HEK293T (cell line): ENCODE measurements around the gene NLGN3.

ENCODE experiments used
- ARNT ChIP-seq: fragments of 450-650 bp; IDR thresholded peaks from 2 replicates; pipeline ENCODE4 v1.6.1; 2017; ENCODE audit warnings: mild to moderate bottlenecking
- BHLHE40 ChIP-seq: fragments of 450-650 bp; IDR thresholded peaks from 2 replicates; pipeline ENCODE4 v1.6.1; 2016; ENCODE audit warnings: mild to moderate bottlenecking, moderate library complexity, borderline replicate concordance
- CTBP1 ChIP-seq: fragments of 450-650 bp; IDR thresholded peaks from 2 replicates; pipeline ENCODE4 v1.6.1; 2016; ENCODE audit warnings: borderline replicate concordance
- ELF4 ChIP-seq: fragments of 450-650 bp; IDR thresholded peaks from 2 replicates; pipeline ENCODE4 v1.6.1; 2017; ENCODE audit warnings: antibody characterized with exemption
- FOXA1 ChIP-seq: fragments of 450-650 bp; IDR thresholded peaks from 2 replicates; pipeline ENCODE4 v1.6.1; 2016; ENCODE audit warnings: mild to moderate bottlenecking
- FOXK2 ChIP-seq: fragments of 450-650 bp; IDR thresholded peaks from 2 replicates; pipeline ENCODE4 v1.6.1; 2016; ENCODE audit warnings: mild to moderate bottlenecking
- FOXM1 ChIP-seq: fragments of 450-650 bp; IDR thresholded peaks from 2 replicates; pipeline ENCODE4 v1.6.1; 2017; ENCODE audit warnings: mild to moderate bottlenecking, borderline replicate concordance
- HDGF ChIP-seq: fragments of 450-650 bp; IDR thresholded peaks from 2 replicates; pipeline ENCODE4 v1.6.1; 2017; ENCODE audit warnings: antibody characterized with exemption, borderline replicate concordance
- L3MBTL2 ChIP-seq: fragments of 450-650 bp; conservative IDR thresholded peaks from 2 replicates; pipeline ENCODE4 v1.6.1; 2016; ENCODE audit warnings: mild to moderate bottlenecking
- LEF1 ChIP-seq: fragments of 450-650 bp; IDR thresholded peaks from 2 replicates; pipeline ENCODE4 v1.6.1; 2017; ENCODE audit warnings: mild to moderate bottlenecking, borderline replicate concordance
- SP1 ChIP-seq: fragments of 450-650 bp; IDR thresholded peaks from 2 replicates; pipeline ENCODE4 v1.6.1; 2017
- SUZ12 ChIP-seq: fragments of 450-650 bp; IDR thresholded peaks from 2 replicates; pipeline ENCODE4 v1.6.1; 2016; ENCODE audit warnings: mild to moderate bottlenecking
- TARDBP ChIP-seq: fragments of 450-650 bp; IDR thresholded peaks from 2 replicates; pipeline ENCODE4 v1.6.1; 2016
- TF ChIP-seq, protein P1 (sequence below): fragments of 450-650 bp; IDR thresholded peaks from 2 replicates; pipeline ENCODE4 v1.6.1; 2016

DNA sequence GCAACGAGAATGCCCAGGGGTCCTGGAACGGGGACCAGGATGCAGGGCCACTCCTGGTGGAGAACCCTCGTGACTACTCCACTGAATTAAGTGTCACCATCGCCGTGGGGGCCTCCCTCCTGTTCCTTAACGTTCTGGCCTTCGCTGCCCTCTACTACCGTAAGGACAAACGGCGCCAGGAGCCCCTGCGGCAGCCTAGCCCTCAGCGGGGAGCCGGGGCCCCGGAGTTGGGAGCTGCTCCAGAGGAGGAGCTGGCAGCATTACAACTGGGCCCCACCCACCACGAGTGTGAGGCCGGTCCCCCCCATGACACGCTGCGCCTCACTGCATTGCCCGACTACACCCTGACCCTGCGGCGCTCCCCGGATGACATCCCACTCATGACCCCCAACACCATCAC lies 24.9 kb downstream of the NLGN3 start:
- TF ChIP-seq FOXA1, result no peak
- TF ChIP-seq LEF1, result no peak
- no peak for TF ChIP-seq SUZ12
- no peak for TF ChIP-seq FOXM1
- no peak for TF ChIP-seq L3MBTL2
- TF ChIP-seq SP1, result no peak
- TF ChIP-seq TARDBP, result no peak
- TF ChIP-seq ARNT, result no peak
- no peak for TF ChIP-seq BHLHE40
- no peak for TF ChIP-seq HDGF
- TF ChIP-seq, protein P1, sequence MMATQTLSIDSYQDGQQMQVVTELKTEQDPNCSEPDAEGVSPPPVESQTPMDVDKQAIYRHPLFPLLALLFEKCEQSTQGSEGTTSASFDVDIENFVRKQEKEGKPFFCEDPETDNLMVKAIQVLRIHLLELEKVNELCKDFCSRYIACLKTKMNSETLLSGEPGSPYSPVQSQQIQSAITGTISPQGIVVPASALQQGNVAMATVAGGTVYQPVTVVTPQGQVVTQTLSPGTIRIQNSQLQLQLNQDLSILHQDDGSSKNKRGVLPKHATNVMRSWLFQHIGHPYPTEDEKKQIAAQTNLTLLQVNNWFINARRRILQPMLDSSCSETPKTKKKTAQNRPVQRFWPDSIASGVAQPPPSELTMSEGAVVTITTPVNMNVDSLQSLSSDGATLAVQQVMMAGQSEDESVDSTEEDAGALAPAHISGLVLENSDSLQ, result no peak
- TF ChIP-seq CTBP1, result no peak
- TF ChIP-seq FOXK2, result no peak
- TF ChIP-seq ELF4, result no peak
